ENCODE data around the gene HSPB2.
"Not testable (repeated sequence)": the region's sequence is repeated elsewhere in the genome, so short reads cannot be mapped to it uniquely, and the experiment has no call there.

The HSPB2 gene, protein sequence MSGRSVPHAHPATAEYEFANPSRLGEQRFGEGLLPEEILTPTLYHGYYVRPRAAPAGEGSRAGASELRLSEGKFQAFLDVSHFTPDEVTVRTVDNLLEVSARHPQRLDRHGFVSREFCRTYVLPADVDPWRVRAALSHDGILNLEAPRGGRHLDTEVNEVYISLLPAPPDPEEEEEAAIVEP

DNA sequence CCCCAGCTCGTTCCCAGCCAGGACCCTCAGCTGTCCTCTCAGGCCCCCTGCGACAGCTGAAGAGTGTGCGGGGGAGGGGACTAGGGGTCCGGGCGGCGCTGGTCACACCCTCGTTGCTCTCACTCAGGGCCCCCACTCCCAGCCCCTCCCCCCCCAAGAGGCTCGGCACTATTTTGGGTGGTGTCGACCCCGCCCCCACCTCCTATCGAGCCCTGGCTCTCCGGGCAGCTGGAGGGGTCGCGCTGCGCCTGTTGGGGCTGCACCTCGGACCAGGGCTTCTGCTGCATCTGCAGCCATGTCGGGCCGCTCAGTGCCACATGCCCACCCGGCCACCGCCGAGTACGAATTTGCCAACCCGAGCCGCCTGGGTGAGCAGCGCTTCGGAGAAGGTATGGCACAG lies at the start of gene HSPB2:
HSPB2 (plus strand) TSS at position 200 of the 400 bp plus-strand sequence; CDS start at position 296, 96 bp downstream.
- DNase-seq: no peak

DNA sequence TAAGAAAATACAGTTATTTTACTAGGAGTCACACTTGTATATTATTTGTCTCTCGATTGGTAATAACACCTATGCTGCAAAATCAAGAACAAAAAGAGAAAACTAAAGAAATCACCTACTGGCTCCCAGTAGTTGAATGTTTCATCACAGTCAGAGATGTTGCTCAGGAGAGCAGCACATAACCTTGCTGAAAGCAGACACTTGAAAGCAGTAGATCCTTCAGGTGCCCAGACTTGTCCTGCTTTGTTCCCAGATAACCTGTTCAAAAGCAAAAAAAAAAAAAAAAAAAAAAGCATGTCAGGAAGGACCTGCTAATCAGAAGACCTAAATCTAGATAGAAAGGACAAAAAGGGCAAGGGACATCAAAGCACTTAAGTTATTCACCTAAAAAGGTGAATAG lies 42.4 kb upstream of the HSPB2 start:
- DNase-seq: no peak

DNA sequence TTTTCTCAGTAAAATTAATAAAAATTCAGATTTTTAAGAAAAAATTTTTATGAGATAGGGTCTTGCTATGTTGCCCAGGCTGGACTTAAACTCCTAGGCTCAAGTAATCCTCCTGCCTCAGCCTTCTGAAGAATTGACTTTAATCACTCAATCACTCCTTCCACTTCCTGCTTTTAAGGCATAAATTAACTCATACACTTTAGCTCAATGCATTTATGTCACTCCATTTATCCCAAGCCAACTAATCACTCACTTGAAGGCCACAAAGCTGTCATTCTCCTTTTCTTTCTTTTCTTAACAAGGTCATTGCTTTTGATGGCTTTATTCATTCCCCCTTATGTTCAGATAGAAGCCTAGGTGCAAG lies 42.0 kb upstream of the HSPB2 start:
- DNase-seq: no peak

DNA sequence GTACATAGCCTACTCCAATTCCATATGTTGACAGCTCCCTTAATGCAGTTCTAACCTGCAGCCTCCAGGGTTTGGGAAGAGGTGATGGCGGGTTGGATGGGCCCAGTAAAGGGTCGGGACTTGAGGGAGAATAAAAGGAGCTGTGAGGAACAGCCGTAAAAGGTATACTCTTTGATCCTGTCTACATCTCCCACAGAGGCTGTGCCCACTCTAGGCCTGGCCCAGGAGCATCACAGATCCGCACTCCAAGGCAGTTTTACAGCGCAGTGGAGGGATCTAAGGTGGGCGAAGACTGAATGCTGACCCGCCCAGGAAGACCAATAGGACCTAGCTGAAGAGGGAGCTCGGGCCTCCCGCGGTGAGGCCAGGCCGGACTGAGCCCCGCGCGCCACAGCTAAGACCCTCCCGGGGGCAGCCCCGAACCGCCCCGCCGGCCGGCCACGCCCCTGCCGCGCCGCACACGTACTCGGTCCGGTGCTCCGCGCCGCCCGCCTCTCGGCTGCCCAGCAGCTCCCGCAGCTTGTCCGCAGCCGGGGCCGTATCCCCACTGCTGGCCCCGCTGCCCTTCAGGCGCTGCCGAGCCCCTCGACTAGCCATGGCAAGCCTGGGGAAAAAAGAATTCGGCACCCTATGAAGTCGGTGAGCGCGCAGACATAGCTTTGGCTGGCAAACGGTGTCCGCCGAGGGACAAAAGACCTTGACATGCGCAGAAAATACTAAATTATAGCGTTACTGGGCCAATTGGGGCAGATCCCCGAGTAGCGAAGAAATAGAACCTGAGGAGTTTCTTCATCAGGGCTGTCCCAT lies 41.4 kb upstream of the HSPB2 start, which contains the start of gene ALG9:
ALG9 (minus strand) TSS at position 696 of the 807 bp plus-strand sequence; CDS start at position 597, 99 bp downstream.
- peak; percentile 15 for DNase-seq

DNA sequence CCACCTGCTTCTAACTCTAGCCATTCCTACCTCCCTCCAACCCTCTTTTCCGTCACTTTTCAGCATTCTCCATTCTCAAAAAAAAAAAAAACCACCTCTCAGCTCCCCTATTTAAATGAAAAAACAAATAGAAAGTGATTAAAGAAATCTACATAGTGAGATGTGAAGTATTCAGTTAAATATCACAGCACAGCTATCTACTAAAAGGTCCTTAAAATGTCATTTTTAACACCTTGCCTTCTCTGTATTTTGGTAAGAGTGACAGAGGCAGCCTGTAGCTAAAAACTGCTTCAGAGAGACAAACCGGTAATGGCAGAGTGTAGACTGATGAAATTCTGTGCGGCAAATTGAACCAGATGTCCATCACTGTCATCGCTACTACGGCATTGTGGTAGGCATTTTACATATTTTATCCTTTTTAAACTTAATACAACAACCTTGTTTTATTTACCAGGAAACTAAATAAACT lies 40.8 kb upstream of the HSPB2 start:
- no peak for DNase-seq

DNA sequence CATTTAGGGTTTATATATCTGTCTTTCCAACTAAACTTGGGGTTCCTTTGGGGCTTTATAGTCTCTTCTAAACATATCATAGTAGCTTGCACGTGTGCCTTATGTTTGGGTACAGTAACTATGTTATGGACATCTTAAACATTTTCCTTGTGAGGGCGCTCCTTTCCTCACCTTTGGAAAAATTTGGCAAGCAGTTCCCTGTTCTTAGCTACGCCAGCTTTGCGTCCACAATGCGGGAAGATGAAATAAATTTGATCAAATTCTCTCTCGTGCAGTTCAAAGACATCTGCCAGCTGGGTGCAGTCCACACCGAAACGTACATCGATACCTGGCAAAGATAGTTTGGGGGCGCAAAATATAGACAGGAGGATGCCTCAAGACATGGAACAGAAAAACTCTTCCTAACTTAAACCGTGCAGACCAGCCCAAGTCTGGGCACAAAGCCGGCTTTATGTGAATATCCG lies 34.1 kb upstream of the HSPB2 start:
- DNase-seq: no peak

DNA sequence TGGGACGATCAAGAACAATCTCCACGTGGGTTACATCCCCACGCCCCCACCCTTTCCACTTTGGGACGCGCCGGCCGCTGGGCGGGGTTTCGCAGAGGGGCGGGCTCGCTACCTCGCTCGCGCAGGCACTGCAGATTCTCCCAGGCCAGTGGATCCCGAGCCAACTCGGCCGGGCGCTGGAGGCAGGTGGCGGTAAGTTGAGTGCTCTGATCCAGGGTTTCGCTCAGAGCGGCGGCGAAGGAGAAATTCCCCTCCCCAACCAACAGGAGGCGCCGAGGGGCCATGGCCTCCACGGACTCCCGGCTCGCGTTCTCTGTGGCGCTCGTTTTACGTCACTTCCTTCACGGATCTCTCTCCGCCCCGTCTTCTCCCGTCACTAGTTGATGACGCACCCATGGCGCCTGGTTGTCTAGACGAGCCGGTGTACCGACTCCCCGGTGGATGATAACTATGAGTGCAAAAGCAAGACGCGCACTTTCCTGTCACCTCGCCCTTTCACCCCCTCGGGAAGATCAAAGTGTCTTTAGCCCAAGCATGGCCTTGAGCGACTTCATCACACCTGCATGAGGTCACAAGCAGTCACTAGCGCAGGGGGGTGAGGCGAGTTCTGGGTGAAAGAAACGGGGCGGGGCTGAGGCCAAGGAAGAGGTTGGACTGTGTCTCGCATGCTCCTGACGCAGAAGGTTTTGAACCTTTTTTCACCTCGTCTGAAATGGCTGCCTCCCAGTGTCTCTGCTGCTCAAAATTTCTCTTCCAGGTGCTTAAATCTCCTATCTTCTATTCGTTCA lies 33.5 kb upstream of the HSPB2 start, which contains the start of the genes CFAP68 and FDXACB1:
CFAP68 (plus strand) TSS at position 693 of the 788 bp plus-strand sequence; CDS start at position 713, 20 bp downstream.
FDXACB1 (minus strand) TSS at position 317 of the 788 bp plus-strand sequence; CDS start at position 284, 33 bp downstream.
- peak; percentile 77 for DNase-seq

DNA sequence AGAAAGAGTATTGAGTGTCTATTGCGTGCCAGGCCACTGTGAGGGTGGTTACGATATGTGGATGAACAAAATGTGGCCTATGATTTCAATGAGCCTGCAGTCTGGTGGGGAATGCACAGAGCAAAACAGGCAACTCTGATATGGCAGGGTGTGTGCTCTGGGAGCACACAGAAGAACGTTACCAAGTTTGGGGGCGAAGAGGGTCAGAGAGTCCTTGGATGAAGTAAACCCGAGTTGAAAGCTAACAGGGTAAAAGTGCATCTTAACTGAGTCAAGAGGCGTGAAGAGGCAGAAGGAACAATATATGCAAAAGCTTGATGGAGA lies 32.9 kb upstream of the HSPB2 start:
- no peak for DNase-seq

DNA sequence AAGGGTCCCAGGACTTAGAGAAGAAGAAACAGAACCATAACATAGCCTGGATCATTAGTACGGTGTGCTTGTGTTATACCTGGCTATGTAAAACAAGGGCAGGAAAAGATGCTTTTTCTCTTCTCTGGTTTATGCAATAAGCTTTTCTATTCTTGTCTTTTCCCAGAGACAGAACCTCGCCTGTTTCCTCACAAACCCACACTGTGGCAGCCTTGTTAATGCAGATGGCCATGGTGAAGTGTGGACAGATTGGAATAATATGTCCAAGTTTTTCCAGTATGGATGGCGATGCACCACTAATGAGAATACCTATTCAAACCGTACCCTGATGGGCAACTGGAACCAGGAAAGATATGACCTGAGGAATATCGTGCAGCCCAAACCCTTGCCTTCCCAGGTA lies 30.3 kb upstream of the HSPB2 start:
- no peak for DNase-seq

DNA sequence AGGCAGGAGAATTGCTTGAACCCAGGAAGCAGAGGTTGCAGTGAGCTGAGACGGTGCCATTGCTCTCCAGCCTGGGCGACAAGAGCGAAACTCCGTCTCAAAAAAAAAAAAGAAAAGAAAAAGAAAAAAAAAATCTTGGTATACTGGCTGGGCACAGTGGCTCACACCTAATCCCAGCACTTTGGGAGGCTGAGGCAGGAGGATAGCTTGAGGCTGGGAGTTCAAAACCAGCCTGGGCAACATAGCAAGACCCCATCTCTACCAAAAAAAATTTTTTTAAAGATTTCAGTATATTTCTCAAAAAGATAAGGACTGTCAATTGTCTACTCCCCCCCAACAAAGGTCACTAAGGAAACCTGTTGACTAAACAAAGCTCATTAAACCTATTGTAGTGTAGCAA lies 27.5 kb upstream of the HSPB2 start:
- not testable (repeated sequence) for DNase-seq

DNA sequence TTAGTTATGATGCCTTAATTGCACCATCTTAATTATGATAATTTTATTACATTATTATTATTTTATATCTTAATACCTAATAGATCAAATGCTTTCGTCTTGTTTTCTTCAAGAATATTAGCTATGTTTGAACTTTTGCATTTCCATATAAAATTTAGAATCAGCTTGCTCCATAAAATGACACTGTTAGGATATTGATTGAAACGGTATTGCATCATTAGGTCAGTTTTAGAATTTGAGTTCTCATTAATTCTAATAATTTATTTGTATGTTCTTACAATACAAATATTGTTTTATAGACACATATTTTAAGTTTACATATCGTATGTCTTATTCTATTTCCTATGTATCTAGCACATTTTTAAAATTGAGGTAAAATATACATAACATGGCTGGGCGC lies 26.5 kb upstream of the HSPB2 start:
- DNase-seq: no peak

DNA sequence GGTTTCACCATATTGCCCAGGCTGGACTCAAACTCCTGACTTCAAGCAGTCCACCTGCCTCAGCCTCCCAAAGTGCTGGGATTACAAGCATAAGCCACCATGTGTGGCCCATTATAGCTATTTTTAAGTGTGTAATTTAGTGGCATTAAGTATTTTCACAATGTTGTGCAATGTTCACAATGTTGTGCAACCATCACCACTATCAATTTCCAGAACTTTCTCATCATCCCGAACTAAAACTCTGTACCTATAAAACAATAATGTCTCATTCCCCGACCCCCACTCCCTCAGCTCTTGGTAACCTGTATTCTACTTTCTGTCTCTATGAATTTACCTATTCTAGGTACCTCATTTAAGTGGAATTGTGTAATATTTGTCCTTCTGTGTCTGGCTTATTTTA lies 25.7 kb upstream of the HSPB2 start:
- no peak for DNase-seq

DNA sequence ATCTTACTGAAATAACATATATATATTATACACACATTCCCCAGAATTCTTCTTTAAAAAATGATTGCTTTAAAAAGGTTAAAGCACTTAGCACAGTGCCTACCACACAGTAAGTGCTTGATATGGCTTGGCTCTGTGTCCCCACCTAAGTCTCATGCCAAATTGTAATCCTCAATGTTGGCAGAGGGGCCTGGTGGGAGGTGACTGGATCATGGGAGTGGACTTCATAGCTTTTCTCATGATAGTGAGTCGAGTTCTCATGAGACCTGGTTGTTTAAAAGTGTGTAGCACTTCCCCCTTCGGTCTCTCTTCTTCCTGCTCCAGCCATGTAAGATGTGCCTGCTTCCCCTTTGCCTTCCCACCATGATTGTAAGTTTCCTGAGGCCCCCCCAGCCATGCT lies 7.1 kb upstream of the HSPB2 start:
- DNase-seq: no peak

DNA sequence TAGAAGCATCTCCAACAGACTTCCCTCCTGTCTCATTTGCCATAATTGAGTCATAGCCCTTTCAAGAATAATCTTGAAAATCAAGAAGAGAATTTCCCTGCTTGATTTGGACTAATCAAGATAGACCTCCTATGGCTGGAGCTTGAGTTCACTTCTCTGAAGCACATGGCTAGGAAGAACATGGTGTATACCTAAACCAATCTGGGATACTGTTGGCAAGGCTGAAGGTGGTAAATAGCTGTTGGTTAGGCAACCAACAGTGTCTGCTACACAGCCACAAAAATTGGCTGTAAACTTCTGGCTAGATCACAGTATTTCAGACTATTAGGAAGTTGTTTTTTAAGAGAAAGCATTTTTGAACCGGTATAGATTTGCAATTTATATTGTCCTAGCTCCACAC lies 5.9 kb upstream of the HSPB2 start:
- DNase-seq: no peak

DNA sequence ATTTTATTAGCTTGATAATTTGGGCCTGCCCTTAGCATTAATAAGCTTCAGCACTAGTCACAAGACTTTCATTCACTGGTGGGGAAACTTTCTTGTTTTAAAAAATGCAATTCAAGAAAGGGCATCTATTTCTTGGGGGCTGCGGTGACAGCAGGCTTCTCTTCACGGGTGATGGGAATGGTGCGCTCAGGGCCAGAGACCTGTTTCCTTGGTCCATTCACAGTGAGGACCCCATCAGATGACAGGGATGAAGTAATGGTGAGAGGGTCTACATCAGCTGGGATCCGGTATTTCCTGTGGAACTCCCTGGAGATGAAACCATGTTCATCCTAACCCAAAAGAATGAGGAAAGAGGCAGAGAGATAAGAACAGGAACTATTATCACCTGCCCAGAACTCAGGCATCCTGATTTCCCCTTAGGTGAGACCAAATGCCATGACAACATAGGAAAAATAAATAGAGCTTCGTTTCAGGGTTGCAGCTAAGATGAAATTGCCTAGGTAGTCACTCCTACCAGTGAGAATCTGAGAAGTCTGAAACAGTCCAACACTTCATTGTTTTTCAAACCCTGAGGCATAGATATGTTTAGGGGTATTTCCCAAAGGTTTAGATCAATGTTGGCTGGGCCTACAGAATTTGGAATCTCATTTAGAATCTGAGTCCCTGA lies 3.8 kb upstream of the HSPB2 start:
- no peak for DNase-seq

DNA sequence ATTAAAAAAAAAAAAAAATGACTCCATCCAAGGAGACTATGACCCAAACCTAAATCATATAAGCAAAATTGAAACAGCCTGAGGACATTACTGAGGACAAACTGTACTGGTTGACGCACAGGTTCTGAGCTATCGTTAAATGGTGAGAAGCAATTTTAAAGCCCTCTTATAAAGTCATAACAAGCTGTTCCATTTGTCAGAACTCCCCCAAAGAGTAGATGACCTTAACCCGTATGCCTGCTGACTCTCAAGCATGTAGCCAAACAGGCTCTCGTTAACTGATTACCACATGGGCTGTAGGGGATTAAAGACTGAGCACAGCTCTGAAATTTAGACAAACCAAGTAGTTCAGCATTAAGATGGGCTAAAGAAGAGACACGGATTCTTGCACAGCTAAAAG lies 3.2 kb upstream of the HSPB2 start:
- DNase-seq: no peak

DNA sequence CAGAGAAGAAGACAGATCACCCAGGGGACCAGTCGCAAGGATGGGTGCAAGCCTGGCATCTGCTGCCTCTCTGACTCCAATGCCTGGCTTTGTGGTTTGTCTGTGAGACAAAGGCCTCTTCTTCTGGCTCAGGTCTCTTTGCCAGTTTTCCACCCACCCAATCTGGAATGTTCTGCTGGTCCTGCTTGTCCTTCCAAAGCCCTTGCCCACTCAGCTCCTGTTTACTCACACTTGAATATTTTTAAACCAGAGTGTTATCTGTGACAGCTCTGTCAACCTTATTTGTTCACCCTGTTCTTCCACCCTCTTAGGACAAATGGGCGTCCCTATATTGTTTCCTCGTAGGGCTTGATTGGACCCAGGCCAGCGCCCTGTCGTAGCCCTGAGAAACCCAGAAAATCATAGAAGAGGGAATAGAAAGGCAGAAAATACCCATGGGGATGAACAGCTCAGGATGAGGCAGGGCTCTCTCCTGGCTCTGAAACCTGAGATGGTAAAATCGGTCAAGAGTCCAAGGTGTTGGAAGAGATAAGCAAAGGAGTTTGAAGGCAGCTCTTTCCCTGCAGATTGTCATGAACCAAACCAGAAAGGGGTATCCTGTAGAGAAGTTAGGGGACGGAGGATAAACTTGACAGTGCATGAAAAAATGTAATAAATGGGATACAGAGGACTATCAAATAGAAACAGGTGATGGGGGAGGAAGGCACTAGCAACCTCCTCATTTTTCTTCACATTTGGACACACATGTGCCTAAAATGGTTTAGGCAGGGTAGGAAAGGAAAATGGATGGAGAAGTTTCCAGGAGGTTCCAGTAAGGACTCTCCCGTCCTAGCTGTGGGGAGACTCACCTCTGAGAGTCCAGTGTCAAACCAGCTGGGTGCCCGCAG lies 1.6 kb upstream of the HSPB2 start:
- no peak for DNase-seq

DNA sequence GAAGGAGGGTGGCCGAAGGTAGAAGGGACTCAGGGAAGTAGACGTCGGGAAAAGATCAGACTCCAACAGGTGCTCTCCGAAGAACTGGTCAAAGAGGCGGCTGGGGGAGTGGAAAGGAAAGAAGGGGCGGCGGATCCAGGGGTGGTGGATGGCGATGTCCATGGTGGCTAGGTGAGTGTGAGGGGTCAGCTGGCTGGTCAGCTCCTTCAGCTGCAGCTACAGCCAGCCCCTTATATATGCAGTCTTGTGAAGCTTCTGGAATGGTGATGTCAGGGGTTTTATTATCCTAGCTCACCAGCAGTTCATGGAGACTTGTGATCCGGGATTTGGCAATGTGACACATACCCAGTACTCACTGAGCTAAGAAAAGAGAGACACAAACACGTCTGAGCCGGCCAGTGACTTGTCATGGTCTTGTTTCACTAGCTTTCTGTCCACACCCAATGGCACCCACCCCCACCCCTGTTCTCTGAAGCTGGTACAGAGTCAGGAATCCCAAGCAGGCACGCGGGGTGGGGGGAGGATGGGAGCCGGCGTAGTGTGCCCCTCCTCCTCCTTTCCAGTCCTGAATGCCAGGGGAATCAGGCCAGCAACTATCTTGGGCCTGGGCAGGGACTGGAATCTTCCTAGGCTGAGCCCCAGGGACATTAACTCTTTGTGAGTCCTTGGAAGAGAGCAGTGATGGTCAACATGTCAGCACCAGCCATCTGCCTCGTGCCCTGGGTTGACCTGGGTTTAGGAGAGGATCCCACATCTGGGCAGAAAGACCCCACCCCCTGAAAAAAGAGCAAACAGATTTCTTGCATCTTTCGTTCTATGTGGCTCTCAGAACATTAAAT lies 752 bp upstream of the HSPB2 start, which contains the start of gene CRYAB:
CRYAB (minus strand) TSS at position 208 of the 839 bp plus-strand sequence; CDS start at position 162, 46 bp downstream.
- DNase-seq: no peak

DNA sequence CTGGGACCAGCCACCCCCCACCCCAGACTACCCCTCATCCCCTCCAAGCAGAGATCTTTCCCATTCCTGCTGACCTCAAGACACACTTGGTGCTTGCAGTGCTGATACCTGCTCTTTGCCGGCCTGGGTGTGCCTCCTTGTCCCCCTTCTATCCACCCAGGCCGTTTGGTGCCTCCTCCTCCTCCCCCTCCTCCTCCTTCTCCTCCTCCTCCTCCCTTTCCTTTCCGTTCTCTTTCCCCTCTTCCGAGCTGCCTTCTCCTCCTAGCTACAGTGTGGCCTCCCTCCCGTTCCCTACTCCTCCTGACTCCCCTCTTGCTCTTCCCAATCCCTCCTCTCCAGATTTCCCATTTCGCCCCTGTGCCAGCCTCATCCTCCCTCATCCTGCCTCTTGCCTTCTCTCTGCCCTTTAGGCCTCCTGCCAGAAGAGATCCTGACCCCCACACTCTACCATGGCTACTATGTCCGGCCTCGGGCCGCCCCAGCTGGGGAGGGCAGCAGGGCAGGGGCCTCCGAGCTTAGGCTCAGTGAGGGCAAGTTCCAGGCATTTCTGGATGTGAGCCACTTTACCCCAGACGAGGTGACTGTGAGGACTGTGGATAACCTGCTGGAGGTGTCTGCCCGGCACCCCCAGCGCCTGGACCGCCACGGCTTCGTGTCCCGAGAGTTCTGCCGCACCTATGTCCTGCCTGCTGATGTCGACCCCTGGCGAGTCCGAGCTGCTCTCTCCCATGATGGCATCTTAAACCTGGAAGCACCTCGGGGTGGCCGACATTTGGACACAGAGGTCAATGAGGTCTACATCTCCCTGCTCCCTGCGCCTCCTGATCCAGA lies 712 bp downstream of the HSPB2 start:
- DNase-seq: no peak

DNA sequence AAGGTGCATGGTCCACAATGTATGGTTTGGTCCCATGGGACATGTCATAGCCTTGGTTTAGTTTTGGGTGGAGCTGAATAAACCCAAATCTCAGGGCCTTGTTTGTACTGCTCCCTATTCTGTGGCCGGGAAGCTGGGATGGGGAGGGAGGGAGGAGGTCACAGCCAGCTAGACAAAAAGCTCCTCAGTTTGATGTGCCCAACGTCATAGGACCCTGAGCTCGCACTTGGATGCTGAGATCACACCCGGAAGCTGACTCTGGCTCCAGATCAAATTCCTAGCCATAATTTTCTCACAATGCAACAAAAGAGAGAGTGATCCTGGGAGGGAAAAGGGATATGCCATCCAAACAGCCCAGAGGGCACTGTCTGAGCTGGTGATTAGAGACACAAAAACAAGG lies 1.5 kb downstream of the HSPB2 start:
- DNase-seq: no peak

Data from NCI-H1694 treated with DMSO at 0.1 percent for 48 hours (cell line).